ENCODE measurements around the gene FAP.

FAP gene

GRCh38 chr2:162265666-162266459 is 22.6 kb upstream of the FAP start:
- DNase-seq (ENCODE audit: insufficient read length, low spot score) (no peak), FAIRE-seq (no peak)
- TF ChIP-seq SPI1 (IDR thresholded peaks at IDR 0.05; ENCODE audit: low read depth, low read length) (no peak), PAX5 (IDR thresholded peaks at IDR 0.05; ENCODE audit: insufficient read depth, low read length, severe bottlenecking) (no peak), POU2F2 (IDR thresholded peaks at IDR 0.05; ENCODE audit: low read depth, low read length) (no peak), POLR2A (IDR thresholded peaks at IDR 0.05; ENCODE audit: low read depth, low read length) (no peak), POLR2AphosphoS5 (IDR thresholded peaks at IDR 0.05; ENCODE audit: low read depth, low read length) (no peak)

GRCh38 chr2:162261032-162261945 is 18.0 kb upstream of the FAP start:
- DNase-seq (ENCODE audit: insufficient read length, low spot score) (no peak), FAIRE-seq (peak; percentile 71)
- no peak for TF ChIP-seq PAX5 (IDR thresholded peaks at IDR 0.05; ENCODE audit: insufficient read depth, low read length, severe bottlenecking)
- no peak for TF ChIP-seq POLR2AphosphoS5 (IDR thresholded peaks at IDR 0.05; ENCODE audit: low read depth, low read length)
- no peak for TF ChIP-seq POU2F2 (IDR thresholded peaks at IDR 0.05; ENCODE audit: low read depth, low read length)
- TF ChIP-seq TAF1 (IDR thresholded peaks at IDR 0.05; ENCODE audit: low read depth, low read length), result no peak
- TF ChIP-seq POLR2A (IDR thresholded peaks at IDR 0.05; ENCODE audit: low read depth, low read length), result no peak
- TF ChIP-seq SPI1 (IDR thresholded peaks at IDR 0.05; ENCODE audit: low read depth, low read length), result no peak

GRCh38 chr2:162258686-162259085 is 15.4 kb upstream of the FAP start:
- FAIRE-seq, result no peak
- TF ChIP-seq POU2F2 (IDR thresholded peaks at IDR 0.05; ENCODE audit: low read depth, low read length) (no peak), POLR2AphosphoS5 (IDR thresholded peaks at IDR 0.05; ENCODE audit: low read depth, low read length) (no peak), POLR2A (IDR thresholded peaks at IDR 0.05; ENCODE audit: low read depth, low read length) (no peak), SPI1 (IDR thresholded peaks at IDR 0.05; ENCODE audit: low read depth, low read length) (no peak), PAX5 (IDR thresholded peaks at IDR 0.05; ENCODE audit: insufficient read depth, low read length, severe bottlenecking) (no peak), TAF1 (IDR thresholded peaks at IDR 0.05; ENCODE audit: low read depth, low read length) (no peak)
- DNase-seq (ENCODE audit: insufficient read length, low spot score), result no peak

GRCh38 chr2:162258169-162258568 is 14.9 kb upstream of the FAP start:
- FAIRE-seq, result no peak
- no peak for DNase-seq (ENCODE audit: insufficient read length, low spot score)

GRCh38 chr2:162257425-162257824 is 14.2 kb upstream of the FAP start:
- DNase-seq (ENCODE audit: insufficient read length, low spot score), result no peak
- no peak for TF ChIP-seq POU2F2 (IDR thresholded peaks at IDR 0.05; ENCODE audit: low read depth, low read length)
- no peak for TF ChIP-seq TAF1 (IDR thresholded peaks at IDR 0.05; ENCODE audit: low read depth, low read length)
- no peak for TF ChIP-seq PAX5 (IDR thresholded peaks at IDR 0.05; ENCODE audit: insufficient read depth, low read length, severe bottlenecking)
- TF ChIP-seq SPI1 (IDR thresholded peaks at IDR 0.05; ENCODE audit: low read depth, low read length), result no peak
- TF ChIP-seq POLR2A (IDR thresholded peaks at IDR 0.05; ENCODE audit: low read depth, low read length), result no peak
- no peak for TF ChIP-seq POLR2AphosphoS5 (IDR thresholded peaks at IDR 0.05; ENCODE audit: low read depth, low read length)
- no peak for FAIRE-seq

More at GRCh38 chr2:162258169-162258568, 14.9 kb upstream of the FAP start:
- TF ChIP-seq POLR2AphosphoS5 (IDR thresholded peaks at IDR 0.05; ENCODE audit: low read depth, low read length) (no peak), POLR2A (IDR thresholded peaks at IDR 0.05; ENCODE audit: low read depth, low read length) (no peak), PAX5 (IDR thresholded peaks at IDR 0.05; ENCODE audit: insufficient read depth, low read length, severe bottlenecking) (no peak), TAF1 (IDR thresholded peaks at IDR 0.05; ENCODE audit: low read depth, low read length) (no peak), POU2F2 (IDR thresholded peaks at IDR 0.05; ENCODE audit: low read depth, low read length) (no peak)

GRCh38 chr2:162256591-162256991 is 13.3 kb upstream of the FAP start:
- FAIRE-seq, result no peak
- DNase-seq (ENCODE audit: insufficient read length, low spot score), result no peak
- TF ChIP-seq POU2F2 (IDR thresholded peaks at IDR 0.05; ENCODE audit: low read depth, low read length), result no peak
- no peak for TF ChIP-seq SPI1 (IDR thresholded peaks at IDR 0.05; ENCODE audit: low read depth, low read length)
- no peak for TF ChIP-seq POLR2AphosphoS5 (IDR thresholded peaks at IDR 0.05; ENCODE audit: low read depth, low read length)
- TF ChIP-seq POLR2A (IDR thresholded peaks at IDR 0.05; ENCODE audit: low read depth, low read length), result no peak
- TF ChIP-seq PAX5 (IDR thresholded peaks at IDR 0.05; ENCODE audit: insufficient read depth, low read length, severe bottlenecking), result no peak
- no peak for TF ChIP-seq TAF1 (IDR thresholded peaks at IDR 0.05; ENCODE audit: low read depth, low read length)

GRCh38 chr2:162254236-162254871 is 11.1 kb upstream of the FAP start:
- no peak for TF ChIP-seq TAF1 (IDR thresholded peaks at IDR 0.05; ENCODE audit: low read depth, low read length)
- TF ChIP-seq POLR2A (IDR thresholded peaks at IDR 0.05; ENCODE audit: low read depth, low read length), result no peak
- no peak for TF ChIP-seq POU2F2 (IDR thresholded peaks at IDR 0.05; ENCODE audit: low read depth, low read length)
- TF ChIP-seq PAX5 (IDR thresholded peaks at IDR 0.05; ENCODE audit: insufficient read depth, low read length, severe bottlenecking), result no peak
- TF ChIP-seq POLR2AphosphoS5 (IDR thresholded peaks at IDR 0.05; ENCODE audit: low read depth, low read length), result no peak
- no peak for TF ChIP-seq SPI1 (IDR thresholded peaks at IDR 0.05; ENCODE audit: low read depth, low read length)
- no peak for DNase-seq (ENCODE audit: insufficient read length, low spot score)
- no peak for FAIRE-seq

- TF ChIP-seq POU2F2 (IDR thresholded peaks at IDR 0.05; ENCODE audit: low read depth, low read length) (no peak), PAX5 (IDR thresholded peaks at IDR 0.05; ENCODE audit: insufficient read depth, low read length, severe bottlenecking) (no peak), SPI1 (IDR thresholded peaks at IDR 0.05; ENCODE audit: low read depth, low read length) (no peak)
- no peak for DNase-seq (ENCODE audit: insufficient read length, low spot score)
- no peak for FAIRE-seq
Observed at GRCh38 chr2:162253435-162253834, 10.2 kb upstream of the FAP start.

- TF ChIP-seq SPI1 (IDR thresholded peaks at IDR 0.05; ENCODE audit: low read depth, low read length) (no peak), TAF1 (IDR thresholded peaks at IDR 0.05; ENCODE audit: low read depth, low read length) (no peak)
- no peak for FAIRE-seq
- DNase-seq (ENCODE audit: insufficient read length, low spot score), result no peak
Observed at GRCh38 chr2:162252153-162252552, 8.9 kb upstream of the FAP start.
